Activated CD8-positive, alpha-beta T cell treated with anti-CD3 and anti-CD28 coated beads for 36 hours (primary cell): ENCODE results near the gene LSM8. TPM values are rescaled to one million over a fixed set of nuclear protein-coding genes. Genes with fewer than 3 reads are reported as not detected.
A peak's percentile ranks its signal among the peaks of the same experiment; 100 is the strongest.

Source experiments
- ATAC-seq: fragments of 200-7000 bp; cut with Tn5 transposase; one replicate; pipeline ENCODE4 v1.10.0; 2021; ENCODE audit warnings: mild to moderate bottlenecking, moderate library complexity
- CTCF ChIA-PET: fragments of 350-600 bp; sonication (Branson Sonifier 250); formaldehyde crosslinking; loops from one replicate; lab custom pipeline; 2021; ENCODE audit warnings: antibody characterized with exemption; lab: Charles Lee
- POLR2A ChIA-PET: fragments of 350-600 bp; sonication (Branson Sonifier 250); formaldehyde crosslinking; loops from one replicate; lab custom pipeline; 2021; ENCODE audit warnings: antibody characterized with exemption; lab: Charles Lee
- DNase-seq: peaks from one replicate; pipeline ENCODE4 v3.0.0-alpha.2; 2020
- H3K27ac Mint-ChIP-seq: one replicate; pipeline ENCODE4 v1.8.0; 2021; ENCODE audit warnings: mild to moderate bottlenecking, mixed read lengths
- H3K27me3 Mint-ChIP-seq: one replicate; pipeline ENCODE4 v1.8.0; 2021; ENCODE audit warnings: mixed read lengths
- H3K36me3 Mint-ChIP-seq: one replicate; pipeline ENCODE4 v1.8.0; 2021; ENCODE audit warnings: low read depth, mixed read lengths
- H3K4me1 Mint-ChIP-seq: one replicate; pipeline ENCODE4 v1.8.0; 2021; ENCODE audit warnings: low read depth, mixed read lengths
- H3K4me3 Mint-ChIP-seq: one replicate; pipeline ENCODE4 v1.8.0; 2021; ENCODE audit warnings: mild to moderate bottlenecking, moderate library complexity, mixed read lengths
- H3K9me3 Mint-ChIP-seq: one replicate; pipeline ENCODE4 v1.8.0; 2021; ENCODE audit warnings: mixed read lengths
- intact Hi-C: fragments of 100-400 bp; cut with micrococcal nuclease; formaldehyde crosslinking; loops from one replicate; pipeline ENCODE4 v1.10.0; 2022
- total RNA-seq, 2 experiments: library from RNA; stranded (reverse); gene quantifications; one replicate each; pipeline ENCODE4 v1.2.3, GENCODE V29; 2021
- TF ChIP-seq, protein P1 (sequence below): fragments of 200-600 bp; IDR thresholded peaks from one replicate; pipeline ENCODE4 v1.8.0; 2022; ENCODE audit warnings: antibody characterized with exemption, mild to moderate bottlenecking

The LSM8 gene
- total RNA-seq, 2 experiments from 2014 or later: 36.6 to 42.0 TPM

GRCh38 chr7:118183428-118183785 is 557 bp upstream of the LSM8 start:
- intact Hi-C loops: no loop called here
- peak; percentile 1 for DNase-seq

DNA sequence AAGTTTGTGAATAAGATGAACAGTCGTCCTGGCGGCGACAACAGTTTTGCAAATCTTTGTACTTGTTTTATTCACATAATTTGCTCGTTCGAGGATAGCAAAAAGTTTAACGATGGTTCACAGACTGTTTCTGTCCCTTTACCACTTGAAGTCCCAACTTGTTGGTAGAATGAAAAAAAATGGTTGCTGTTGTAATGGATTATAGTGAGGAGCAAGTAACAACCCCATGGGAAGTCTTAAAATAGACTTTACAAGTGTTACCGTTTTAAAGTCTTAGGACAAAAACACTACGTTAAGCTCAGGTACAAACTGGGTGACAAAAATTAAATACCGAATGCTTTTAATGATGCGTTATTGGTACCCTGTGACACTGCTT is 589 bp downstream of the LSM8 start:
- ATAC-seq: no peak
- Mint-ChIP-seq H3K27ac (peak overlapping the region; percentile 98), H3K4me3 (peak overlapping the region; percentile 91), H3K27me3 (no peaks in the 10 kb centered on the region), H3K9me3 (no peaks in the 10 kb centered on the region), H3K36me3 (peaks cover 36% of the 10 kb centered on the region), H3K4me1 (peaks cover 30% of the 10 kb centered on the region)
- ChIA-PET CTCF (interaction anchor here (1.8 kb wide), 1 partner anchor 11 kb away, joined by 5 read pairs; no protein-coding TSS in a partner anchor), POLR2A (no interaction called here)
- TF ChIP-seq, protein P1, sequence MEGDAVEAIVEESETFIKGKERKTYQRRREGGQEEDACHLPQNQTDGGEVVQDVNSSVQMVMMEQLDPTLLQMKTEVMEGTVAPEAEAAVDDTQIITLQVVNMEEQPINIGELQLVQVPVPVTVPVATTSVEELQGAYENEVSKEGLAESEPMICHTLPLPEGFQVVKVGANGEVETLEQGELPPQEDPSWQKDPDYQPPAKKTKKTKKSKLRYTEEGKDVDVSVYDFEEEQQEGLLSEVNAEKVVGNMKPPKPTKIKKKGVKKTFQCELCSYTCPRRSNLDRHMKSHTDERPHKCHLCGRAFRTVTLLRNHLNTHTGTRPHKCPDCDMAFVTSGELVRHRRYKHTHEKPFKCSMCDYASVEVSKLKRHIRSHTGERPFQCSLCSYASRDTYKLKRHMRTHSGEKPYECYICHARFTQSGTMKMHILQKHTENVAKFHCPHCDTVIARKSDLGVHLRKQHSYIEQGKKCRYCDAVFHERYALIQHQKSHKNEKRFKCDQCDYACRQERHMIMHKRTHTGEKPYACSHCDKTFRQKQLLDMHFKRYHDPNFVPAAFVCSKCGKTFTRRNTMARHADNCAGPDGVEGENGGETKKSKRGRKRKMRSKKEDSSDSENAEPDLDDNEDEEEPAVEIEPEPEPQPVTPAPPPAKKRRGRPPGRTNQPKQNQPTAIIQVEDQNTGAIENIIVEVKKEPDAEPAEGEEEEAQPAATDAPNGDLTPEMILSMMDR: no peak
- intact Hi-C loops: loop anchor here (2.0 kb wide), 1 partner anchor 30 kb away; no protein-coding TSS in a partner anchor
- DNase-seq: no peak

More at GRCh38 chr7:118183428-118183785, 557 bp upstream of the LSM8 start:
- ChIA-PET POLR2A (no interaction called here), CTCF (no interaction called here)
- TF ChIP-seq, protein P1: no peak
- Mint-ChIP-seq H3K27me3 (no peaks in the 10 kb centered on the region), H3K4me1 (peaks cover 30% of the 10 kb centered on the region), H3K9me3 (no peaks in the 10 kb centered on the region), H3K4me3 (peak overlapping the region; percentile 91), H3K36me3 (peaks cover 34% of the 10 kb centered on the region), H3K27ac (peak overlapping the region; percentile 98)
- ATAC-seq: peak; percentile 4

GRCh38 chr7:118185163-118185860 is 1.3 kb downstream of the LSM8 start:
- peaks cover 32% of the 10 kb centered on the region for H3K4me1 Mint-ChIP-seq
- peak overlapping the region; percentile 91 for H3K4me3 Mint-ChIP-seq
- no peak for DNase-seq
- H3K9me3 Mint-ChIP-seq: no peaks in the 10 kb centered on the region
- H3K27me3 Mint-ChIP-seq: no peaks in the 10 kb centered on the region
- POLR2A ChIA-PET: no interaction called here
- CTCF ChIA-PET: interaction anchor here (1.8 kb wide), 1 partner anchor 10 kb away, joined by 5 read pairs; no protein-coding TSS in a partner anchor
- ATAC-seq: no peak
- intact Hi-C loops: loop anchor here (2.0 kb wide), 1 partner anchor 29 kb away; no protein-coding TSS in a partner anchor
- H3K36me3 Mint-ChIP-seq: peaks cover 40% of the 10 kb centered on the region
- TF ChIP-seq, protein P1: no peak
- peak overlapping the region; percentile 98 for H3K27ac Mint-ChIP-seq

GRCh38 chr7:118186501-118186900 is 2.5 kb downstream of the LSM8 start:
- Mint-ChIP-seq H3K27ac (peak overlapping the region; percentile 30), H3K27me3 (no peaks in the 10 kb centered on the region), H3K9me3 (no peaks in the 10 kb centered on the region), H3K4me3 (peak overlapping the region; percentile 91), H3K36me3 (peaks cover 41% of the 10 kb centered on the region), H3K4me1 (peaks cover 32% of the 10 kb centered on the region)
- ATAC-seq (no peak), DNase-seq (no peak)
- ChIA-PET POLR2A (no interaction called here), CTCF (interaction anchor here (1.8 kb wide), 1 partner anchor 9 kb away, joined by 5 read pairs; no protein-coding TSS in a partner anchor)
- intact Hi-C loops: no loop called here
- TF ChIP-seq, protein P1: no peak

- H3K36me3 Mint-ChIP-seq: peaks cover 13% of the 10 kb centered on the region
- no peak overlapping the region for H3K4me3 Mint-ChIP-seq
- H3K27me3 Mint-ChIP-seq: no peaks in the 10 kb centered on the region
- ChIA-PET POLR2A (interaction anchor here (0.6 kb wide), 1 partner anchor 1310 kb away, joined by 3 read pairs; no protein-coding TSS in a partner anchor), CTCF (interaction anchor here (1.1 to 2.6 kb wide), 7 partner anchors 9 to 443 kb away, joined by 3 to 13 read pairs (median 5); no protein-coding TSS in a partner anchor)
- TF ChIP-seq, protein P1: no peak
- DNase-seq: no peak
- no peaks in the 10 kb centered on the region for H3K9me3 Mint-ChIP-seq
- no peak for ATAC-seq
- peaks cover 4% of the 10 kb centered on the region for H3K4me1 Mint-ChIP-seq
- intact Hi-C loops: no loop called here
- H3K27ac Mint-ChIP-seq: no peak overlapping the region
Measured at GRCh38 chr7:118194571-118194970, 10.6 kb downstream of the LSM8 start.
